ENCODE measurements around the gene FHOD1.

The FHOD1 gene

GRCh38 chr16:67248401-67249177, 1.3 kb upstream of the FHOD1 start, which contains the start of gene SLC9A5:
SLC9A5 (plus strand) TSS chr16:67248979; CDS start chr16:67249015, 36 bp downstream.
- no peak for DNase-seq

DNA sequence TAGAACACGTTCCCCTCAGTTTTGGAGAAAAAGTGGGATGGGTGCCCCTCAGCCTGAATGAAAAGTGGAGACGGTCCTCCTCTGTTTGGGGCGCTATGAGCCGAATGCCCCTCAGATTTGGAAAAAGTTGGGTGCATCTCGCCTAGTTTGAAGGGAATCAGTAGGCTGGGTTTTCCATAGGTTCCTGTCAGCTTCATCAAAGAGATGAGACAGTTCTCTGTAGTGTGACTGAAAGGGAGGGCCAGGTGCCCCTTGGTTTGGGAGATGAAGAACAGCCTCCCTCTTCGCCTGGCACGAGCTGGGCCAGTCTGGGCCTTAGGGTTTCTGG, 756 bp upstream of the FHOD1 start:
- no peak for DNase-seq

DNA sequence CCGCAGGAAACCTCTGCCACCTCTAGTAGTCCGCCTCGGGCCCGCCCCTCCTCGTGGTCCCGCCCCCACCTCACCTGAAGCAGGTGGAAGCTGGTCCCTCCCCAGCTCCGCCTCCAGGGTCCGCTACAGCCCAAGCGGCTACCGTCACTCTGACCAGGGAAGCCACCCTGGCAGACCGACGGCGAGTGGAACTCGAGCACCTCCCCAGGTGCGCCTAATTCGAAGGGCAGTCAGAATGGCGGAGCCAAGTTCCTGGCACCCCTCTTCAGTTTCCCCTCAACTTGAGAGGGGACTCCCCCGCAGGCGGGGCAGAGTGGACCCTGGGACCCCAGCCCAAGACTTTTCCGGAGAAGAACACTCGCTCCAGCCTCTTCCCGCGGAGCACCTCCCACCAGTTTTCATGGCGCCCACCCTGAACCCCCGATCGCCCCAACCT, 507 bp downstream of the FHOD1 start:
- no peak for DNase-seq

DNA sequence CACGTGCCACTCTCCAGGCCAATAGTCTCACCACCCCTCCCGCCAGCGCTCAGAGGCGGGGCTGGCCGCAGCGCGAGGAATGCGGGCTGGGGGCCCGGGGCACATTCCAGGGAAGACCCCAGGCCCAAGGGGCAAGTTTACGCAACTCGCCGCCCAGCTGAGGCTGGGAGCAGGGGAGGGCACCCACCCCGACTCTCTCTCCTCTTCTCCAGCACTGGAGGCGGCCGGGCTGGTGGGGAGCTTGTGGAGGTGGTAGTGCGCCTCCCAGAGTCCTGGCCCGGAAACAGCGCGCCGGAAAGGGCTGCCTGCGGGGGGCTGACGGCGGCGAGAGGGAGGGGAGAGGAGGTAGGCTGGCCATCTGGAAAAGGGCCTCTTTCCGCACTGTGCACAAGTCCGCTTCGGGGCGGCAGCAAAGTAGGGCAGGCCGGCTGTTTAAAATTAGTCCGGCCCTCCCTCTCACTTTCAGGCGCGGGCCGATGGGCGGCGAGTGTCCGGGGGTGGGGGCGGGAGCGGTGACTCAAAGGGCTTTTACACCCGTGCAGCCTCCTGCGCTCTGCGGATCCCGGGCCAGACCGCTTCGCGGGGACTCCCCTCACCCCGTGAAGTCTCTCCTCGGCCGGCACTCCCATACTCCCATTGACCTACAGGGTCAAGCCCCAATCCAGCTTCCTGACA, 1.1 kb downstream of the FHOD1 start:
- peak; percentile 39 for DNase-seq

DNA sequence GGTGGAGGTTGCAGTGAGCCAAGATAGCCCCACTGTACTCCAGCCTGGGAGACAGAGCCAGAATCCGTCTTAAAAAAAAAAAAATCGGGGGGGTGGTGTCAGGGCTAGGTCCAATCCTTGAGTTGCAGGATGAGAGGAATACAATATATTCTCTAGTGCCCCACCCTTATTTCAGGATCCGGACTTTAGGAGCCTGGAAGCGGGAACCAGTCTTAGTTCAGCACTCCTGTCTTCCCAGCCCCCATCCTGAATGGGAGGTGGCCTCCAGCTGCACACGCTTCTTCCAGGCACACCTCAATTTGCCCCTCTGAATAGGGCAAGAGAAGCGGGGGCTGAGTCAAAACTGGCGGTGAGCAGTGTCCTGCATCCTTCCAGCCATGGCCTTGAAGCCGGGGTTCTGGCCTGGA, 1.6 kb downstream of the FHOD1 start:
- no peak for DNase-seq

- DNase-seq, result no peak
These were observed 2.1 kb downstream of the FHOD1 start for GRCh38 chr16:67245186-67245585.

DNA sequence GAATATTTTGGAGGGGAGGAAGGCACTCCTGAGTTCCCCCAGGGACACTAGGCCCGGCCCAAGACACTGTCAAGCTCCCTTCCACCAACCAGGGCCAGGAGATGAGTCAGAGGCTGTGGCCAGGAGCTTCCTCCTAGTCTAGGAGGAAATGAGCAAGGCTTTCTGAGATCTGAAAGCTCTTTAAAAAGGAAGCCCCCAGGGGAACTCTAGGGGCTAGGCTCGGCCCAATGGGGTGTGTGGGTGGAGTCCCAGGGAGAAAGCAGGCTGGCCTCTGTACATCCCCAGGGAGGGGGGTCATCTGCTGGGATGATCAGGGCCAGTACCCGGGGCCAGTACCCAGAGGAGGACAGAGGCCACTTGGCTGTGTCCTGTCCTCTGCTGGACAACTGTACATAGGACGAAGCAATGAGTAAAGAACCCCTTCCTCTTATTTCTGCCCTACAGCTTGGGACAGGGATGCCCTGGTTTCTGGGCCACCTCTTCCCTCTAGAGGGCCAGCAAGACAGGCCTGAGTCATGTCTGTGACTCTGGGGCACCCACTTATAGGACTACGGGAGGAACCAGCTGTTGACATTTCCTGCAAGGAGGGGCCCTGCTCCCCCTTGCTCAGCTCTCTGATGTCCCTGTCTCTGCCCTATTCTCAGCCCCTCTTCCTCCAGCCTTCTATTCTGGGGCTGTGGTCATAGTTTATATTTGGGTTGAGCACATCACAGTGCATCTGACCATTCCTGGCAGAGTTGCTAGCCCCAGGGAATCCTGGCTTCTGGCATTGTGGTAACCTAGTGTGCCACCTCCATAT, 2.7 kb downstream of the FHOD1 start:
- peak; percentile 92 for DNase-seq

- no peak for DNase-seq
These were observed 3.8 kb downstream of the FHOD1 start for GRCh38 chr16:67243481-67243880.

GRCh38 chr16:67242138-67242730, 5.0 kb downstream of the FHOD1 start:
- DNase-seq, result no peak

DNA sequence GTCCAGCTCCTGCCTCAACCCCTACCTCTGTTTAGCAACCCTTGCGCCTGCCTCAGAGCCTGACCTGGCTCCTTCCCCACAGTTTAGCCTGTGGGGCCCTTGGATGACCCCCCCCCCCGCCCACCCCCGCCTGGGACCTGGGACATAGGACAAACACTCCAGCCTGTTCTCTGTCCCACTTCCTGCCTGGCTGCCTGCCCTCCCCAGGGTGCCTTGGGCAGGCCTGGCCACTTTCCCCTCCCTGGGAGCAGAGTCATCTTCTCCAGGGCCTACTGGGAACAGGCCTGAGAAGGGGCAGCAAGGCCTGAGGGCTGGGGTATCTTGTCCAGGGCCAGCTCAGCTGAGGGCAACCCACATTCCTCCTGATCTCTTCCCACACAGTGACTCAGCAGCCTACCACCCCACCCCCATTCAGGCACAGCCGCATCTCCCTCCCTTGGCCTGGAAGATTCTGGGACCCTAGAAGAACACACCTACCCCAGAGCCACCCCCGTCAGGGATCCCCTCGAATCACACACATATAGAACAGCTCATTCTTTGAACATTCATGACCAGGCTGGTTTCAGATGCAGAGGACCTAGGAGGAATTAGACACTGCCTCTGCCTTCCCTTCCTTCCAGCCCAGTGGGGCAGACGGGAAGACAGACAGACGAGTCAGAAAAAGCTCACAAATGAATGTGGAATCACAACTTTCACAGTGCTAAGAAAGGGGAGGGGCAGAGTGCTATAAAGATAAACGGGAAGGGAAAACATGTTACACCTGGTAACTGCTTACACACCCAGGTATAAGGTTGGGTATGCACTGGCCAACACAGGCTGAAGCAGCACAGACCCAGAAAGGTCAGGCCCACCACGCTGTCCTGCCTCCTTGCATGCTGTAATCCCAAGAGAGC, 6.0 kb downstream of the FHOD1 start:
- DNase-seq, result no peak

DNA sequence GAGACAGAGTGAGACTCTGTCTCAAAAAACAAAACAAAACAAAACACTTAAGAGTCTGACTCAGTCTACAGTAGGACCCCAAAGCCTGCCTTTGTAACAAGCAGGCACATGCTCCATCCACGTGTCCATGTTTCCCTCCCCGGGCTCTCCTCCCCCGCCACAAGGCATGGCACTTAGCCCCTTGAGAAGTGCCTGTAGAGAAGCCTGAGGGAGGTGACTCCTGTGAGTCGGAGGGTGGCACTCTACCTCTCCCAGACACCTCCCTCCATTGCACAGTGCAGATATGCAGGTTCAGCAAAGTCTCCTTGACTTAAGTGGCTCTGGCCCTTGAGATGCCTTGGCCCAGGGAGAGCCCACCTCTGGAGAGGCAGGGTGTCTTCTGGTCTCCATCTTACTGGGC, 6.8 kb downstream of the FHOD1 start:
- no peak for DNase-seq

DNA sequence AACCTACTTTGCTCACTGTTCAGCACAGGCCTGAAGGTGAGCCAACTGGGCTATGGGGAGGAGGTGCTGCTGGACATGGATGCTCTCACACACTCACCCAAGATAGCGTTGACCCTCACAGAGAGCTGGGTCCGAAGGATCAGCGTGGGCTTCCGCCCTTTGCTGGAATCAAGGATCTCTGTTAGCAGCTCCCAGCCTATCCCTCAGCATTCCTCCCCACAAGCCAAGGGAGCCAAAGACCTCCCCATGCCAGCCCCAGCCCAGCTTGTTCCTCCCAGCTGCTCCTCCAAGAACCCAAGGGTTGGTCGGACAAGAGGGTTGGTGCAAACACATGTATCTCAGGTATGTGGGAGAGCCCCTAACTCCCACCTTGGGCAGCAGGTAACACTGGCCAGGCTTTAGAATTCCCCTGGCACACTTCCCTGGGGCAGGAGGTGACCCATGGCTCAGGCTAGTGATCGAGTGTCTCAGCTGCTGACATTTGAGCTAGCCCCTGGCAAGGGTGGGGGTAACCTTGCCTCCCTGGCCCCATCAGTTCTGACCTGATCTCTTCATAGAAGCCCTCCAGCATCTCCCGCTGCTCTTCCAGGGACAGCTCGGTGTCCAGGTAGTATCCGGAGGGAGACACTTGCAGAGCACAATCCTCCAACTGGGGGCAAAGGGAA, 8.3 kb downstream of the FHOD1 start:
- DNase-seq, result no peak

DNA sequence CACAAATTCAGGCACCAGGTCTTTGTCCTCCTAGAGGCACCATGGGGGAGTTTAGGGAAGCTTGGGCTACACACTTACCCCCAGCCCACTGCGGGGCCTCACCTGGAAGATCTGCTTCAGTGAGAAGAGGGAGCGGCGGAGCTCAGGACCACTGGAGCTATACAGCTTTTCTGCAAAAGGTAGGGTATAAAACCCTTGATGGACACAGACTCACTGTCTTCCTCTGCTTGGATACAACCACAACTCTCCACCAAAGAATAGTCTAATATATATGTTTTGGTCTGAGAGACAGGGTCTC, 9.1 kb downstream of the FHOD1 start:
- no peak for DNase-seq

- no peak for DNase-seq
These were observed 9.6 kb downstream of the FHOD1 start for GRCh38 chr16:67237396-67238277.

- peak; percentile 69 for DNase-seq
These were observed 10.5 kb downstream of the FHOD1 start for GRCh38 chr16:67236563-67237395.

DNA sequence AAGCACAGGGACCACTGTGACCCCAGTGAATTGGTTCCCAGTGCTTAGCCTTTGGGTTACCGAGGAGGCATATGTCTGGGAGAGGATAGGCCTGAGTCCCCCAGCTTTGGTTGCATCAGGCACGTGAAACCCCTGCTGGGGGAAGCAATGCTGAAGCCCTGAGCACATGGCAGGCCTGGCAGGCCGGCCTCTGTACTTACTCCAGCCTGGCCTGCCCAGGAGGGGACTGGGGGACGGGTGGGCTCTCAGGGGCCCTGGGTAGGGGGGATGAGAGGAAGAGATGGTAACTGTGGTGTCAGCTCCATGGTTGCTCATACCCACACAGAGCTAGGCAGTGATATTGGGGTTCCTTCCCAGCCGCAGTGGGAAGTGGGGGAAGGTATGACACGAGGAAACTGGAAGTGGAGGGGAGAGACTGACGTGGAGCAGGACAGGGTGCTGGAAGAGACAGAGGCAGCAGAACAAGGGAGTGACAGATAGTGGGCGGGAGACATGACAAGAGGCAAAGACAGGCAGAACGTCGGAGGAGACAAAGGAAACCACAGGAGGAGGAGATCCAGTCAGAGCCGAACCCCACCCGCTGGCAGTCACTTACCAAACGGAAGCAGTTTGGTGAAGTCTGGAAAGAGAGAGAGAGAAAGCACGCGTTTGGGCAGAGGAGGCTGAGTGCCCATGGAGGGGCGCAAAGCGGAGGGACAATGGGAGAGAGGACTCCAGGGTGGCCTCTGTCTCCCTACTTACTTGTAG, 11.3 kb downstream of the FHOD1 start:
- peak; percentile 74 for DNase-seq

DNA sequence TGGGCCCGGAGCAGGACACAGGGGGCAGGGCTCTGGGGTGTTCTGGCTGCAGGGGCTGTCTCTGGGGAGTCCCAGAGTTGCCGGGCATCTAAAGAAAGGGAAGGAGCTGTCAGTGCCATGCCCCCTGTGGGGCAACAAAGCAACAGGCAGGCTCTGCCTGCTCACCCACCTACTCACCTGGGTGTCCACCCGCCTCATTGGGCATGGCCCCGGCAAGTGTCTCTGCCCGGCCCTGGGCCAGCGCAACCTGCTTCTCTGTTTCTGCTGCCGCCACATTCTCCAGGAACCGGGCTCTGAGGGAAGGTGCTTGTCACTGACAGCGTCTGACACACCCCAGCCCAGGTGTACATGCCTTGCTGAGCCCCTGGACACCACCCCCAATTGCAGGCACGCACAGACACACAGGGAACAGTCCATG, 13.1 kb downstream of the FHOD1 start:
- DNase-seq, result no peak

- no peak for DNase-seq
These were observed 13.7 kb downstream of the FHOD1 start for GRCh38 chr16:67233596-67233995.

All from CD4-positive, alpha-beta T cell treated with Interleukin-4 for 4 hours (primary cell).